Liver (tissue), 9 donors: Measurements from ENCODE around the gene TRIM72. TPM values are rescaled to one million over a fixed set of nuclear protein-coding genes. Genes with fewer than 3 reads are reported as not detected.

Experiments
- DNase-seq: peaks from one replicate; pipeline ENCODE4 v3.0.0-alpha.2; 2017; ENCODE audit warnings: low spot score
- H3K27ac ChIP-seq, 2 donors: one replicate each; pipeline ENCODE4 v1.7.0; 2013; ENCODE audit warnings: inconsistent platforms in 2 of 2, low read length in 2 of 2, control low read depth in 1 of 2, low read depth in 1 of 2, mild to moderate bottlenecking in 1 of 2
- H3K27me3 ChIP-seq, 4 donors: one replicate each; pipeline versions ENCODE4 v1.6.1 to v1.7.0; 2013; ENCODE audit warnings: low read length in 3 of 4, inconsistent platforms in 1 of 4, mild to moderate bottlenecking in 1 of 4, moderate library complexity in 1 of 4; ENCODE audit not compliant: control insufficient read depth in 4 of 4, insufficient read depth in 4 of 4
- H3K36me3 ChIP-seq, 4 donors: one replicate each; pipeline versions ENCODE4 v1.6.1 to v1.7.0; 2013; ENCODE audit warnings: low read length in 3 of 4, mild to moderate bottlenecking in 3 of 4, low read depth in 1 of 4, moderate library complexity in 1 of 4; ENCODE audit not compliant: control insufficient read depth in 4 of 4, insufficient read depth in 3 of 4
- H3K4me1 ChIP-seq, 4 donors: one replicate each; pipeline versions ENCODE4 v1.6.1 to v1.7.0; 2013; ENCODE audit warnings: low read length in 3 of 4, mild to moderate bottlenecking in 3 of 4, moderate library complexity in 1 of 4; ENCODE audit not compliant: control insufficient read depth in 4 of 4, insufficient read depth in 4 of 4
- H3K4me3 ChIP-seq, 3 donors: one replicate each; pipeline versions ENCODE4 v1.6.1 to v1.7.0; 2013; ENCODE audit warnings: low read length in 3 of 3, control low read depth in 1 of 3, low read depth in 1 of 3, mild to moderate bottlenecking in 1 of 3
- H3K9ac ChIP-seq, 2 donors: one replicate each; pipeline ENCODE4 v1.7.0; 2013; ENCODE audit warnings: low read length in 2 of 2, mild to moderate bottlenecking in 2 of 2, moderate library complexity in 2 of 2, control low read depth in 1 of 2, low read depth in 1 of 2
- H3K9me3 ChIP-seq, 4 donors: one replicate each; pipeline versions ENCODE4 v1.6.1 to v1.7.0; 2013; ENCODE audit warnings: low read length in 3 of 4; ENCODE audit not compliant: control insufficient read depth in 4 of 4
- ATF3 ChIP-seq: IDR thresholded peaks from 2 replicates; pipeline ENCODE4 v1.6.1; 2016; ENCODE audit warnings: antibody characterized with exemption
- EGR1 ChIP-seq, 2 donors: IDR thresholded peaks; 2 replicates each; pipeline ENCODE4 v1.6.1; 2016 to 2018; ENCODE audit warnings: antibody characterized with exemption in 2 of 2, low read depth in 2 of 2
- FOXA1 ChIP-seq: IDR thresholded peaks from 2 replicates; pipeline ENCODE4 v1.6.1; 2016; ENCODE audit warnings: antibody characterized with exemption
- GABPA ChIP-seq, 2 donors: IDR thresholded peaks in 1 of 2; conservative IDR thresholded peaks in 1 of 2; 2 replicates each; pipeline ENCODE4 v1.6.1; 2016; ENCODE audit warnings: antibody characterized with exemption in 2 of 2, mild to moderate bottlenecking in 1 of 2, moderate library complexity in 1 of 2
- HNF4A ChIP-seq, 2 donors: conservative IDR thresholded peaks; 2 replicates each; pipeline ENCODE4 v1.6.1; 2016; ENCODE audit warnings: antibody characterized with exemption in 2 of 2, mild to moderate bottlenecking in 2 of 2
- HNF4G ChIP-seq: IDR thresholded peaks from 2 replicates; pipeline ENCODE4 v1.6.1; 2016; ENCODE audit warnings: antibody characterized with exemption
- JUND ChIP-seq, 2 donors: IDR thresholded peaks; 2 replicates each; pipeline ENCODE4 v1.6.1; 2016; ENCODE audit warnings: antibody characterized with exemption in 2 of 2
- MAX ChIP-seq: IDR thresholded peaks from 2 replicates; pipeline ENCODE4 v1.6.1; 2016; ENCODE audit warnings: antibody characterized with exemption
- NR2F2 ChIP-seq: IDR thresholded peaks from 2 replicates; pipeline ENCODE4 v1.6.1; 2016; ENCODE audit warnings: antibody characterized with exemption
- RAD21 ChIP-seq, 2 donors: IDR thresholded peaks; 2 replicates each; pipeline ENCODE4 v1.6.1; 2016; ENCODE audit warnings: antibody characterized with exemption in 2 of 2, mild to moderate bottlenecking in 2 of 2
- SP1 ChIP-seq: IDR thresholded peaks from 2 replicates; pipeline ENCODE4 v1.6.1; 2018; ENCODE audit warnings: antibody characterized with exemption, mild to moderate bottlenecking
- TAF1 ChIP-seq: conservative IDR thresholded peaks from 2 replicates; pipeline ENCODE4 v1.6.1; 2016; ENCODE audit warnings: antibody characterized with exemption, mild to moderate bottlenecking
- ZBTB33 ChIP-seq: IDR thresholded peaks from 2 replicates; pipeline ENCODE4 v1.6.1; 2016; ENCODE audit warnings: antibody characterized with exemption
- WGBS: extraction: QIAGEN DNeasy Blood & Tissue Kit; methylation state at CpG from one replicate; pipeline ENCODE4 v1.1.7; 2013; 5-methylcytosine and 5-hydroxymethylcytosine counted together
- polyA plus RNA-seq, 2 donors: library from polyadenylated mRNA; stranded (reverse) in 1 of 2; unstranded in 1 of 2; fragments of 200-250 nt in 1 of 2; fragments of >200 nt in 1 of 2; fragmentation: Nextera tagmentation in 1 of 2; extraction: Ambion mirVana in 1 of 2; gene quantifications; one replicate each; pipeline versions ENCODE4 v1.2.1 to v1.2.3, GENCODE V29; 2013 to 2015
- total RNA-seq, 2 donors: library from RNA; depleted of rRNA; stranded (reverse); fragments of >200 nt; gene quantifications; one replicate each; pipeline ENCODE4 v1.2.3, GENCODE V29; 2014
- TF ChIP-seq, protein P1 (sequence below): IDR thresholded peaks from 2 replicates; pipeline ENCODE4 v1.6.1; 2016; ENCODE audit warnings: antibody characterized with exemption, mild to moderate bottlenecking
- TF ChIP-seq, protein P2 (sequence below): fragments of 150-350 bp; IDR thresholded peaks from 2 replicates; pipeline ENCODE4 v1.5.1; 2017; ENCODE audit warnings: improper control_type of control experiment, low read depth, low read length; ENCODE audit not compliant: missing input control
- donor health status: healthy.
- donor health status: healthy.
- donor health status: healthy.
- donor health status: healthy.
- donor health status: healthy.

Gene TRIM72
- total and polyA plus RNA-seq, 4 donors, result under 0.01 to 0.10 (median 0.02) TPM; not detected in 1

GRCh38 chr16:31267332-31268032, 53.6 kb downstream of the TRIM72 start:
- Histone ChIP-seq H3K9ac (no peak overlapping the region), H3K36me3 (peaks cover 0 to 1% (median 0%) of the 10 kb centered on the region in 4 donors), H3K27ac (no peak overlapping the region), H3K4me1 (no peaks in the 10 kb centered on the region), H3K27me3 (no peaks in the 10 kb centered on the region), H3K4me3 (no peak overlapping the region), H3K9me3 (no peaks in the 10 kb centered on the region)
- WGBS, result 60% methylated on average over 8 of the region's 8 CpGs
- no peak for DNase-seq
- TF ChIP-seq, protein P1, sequence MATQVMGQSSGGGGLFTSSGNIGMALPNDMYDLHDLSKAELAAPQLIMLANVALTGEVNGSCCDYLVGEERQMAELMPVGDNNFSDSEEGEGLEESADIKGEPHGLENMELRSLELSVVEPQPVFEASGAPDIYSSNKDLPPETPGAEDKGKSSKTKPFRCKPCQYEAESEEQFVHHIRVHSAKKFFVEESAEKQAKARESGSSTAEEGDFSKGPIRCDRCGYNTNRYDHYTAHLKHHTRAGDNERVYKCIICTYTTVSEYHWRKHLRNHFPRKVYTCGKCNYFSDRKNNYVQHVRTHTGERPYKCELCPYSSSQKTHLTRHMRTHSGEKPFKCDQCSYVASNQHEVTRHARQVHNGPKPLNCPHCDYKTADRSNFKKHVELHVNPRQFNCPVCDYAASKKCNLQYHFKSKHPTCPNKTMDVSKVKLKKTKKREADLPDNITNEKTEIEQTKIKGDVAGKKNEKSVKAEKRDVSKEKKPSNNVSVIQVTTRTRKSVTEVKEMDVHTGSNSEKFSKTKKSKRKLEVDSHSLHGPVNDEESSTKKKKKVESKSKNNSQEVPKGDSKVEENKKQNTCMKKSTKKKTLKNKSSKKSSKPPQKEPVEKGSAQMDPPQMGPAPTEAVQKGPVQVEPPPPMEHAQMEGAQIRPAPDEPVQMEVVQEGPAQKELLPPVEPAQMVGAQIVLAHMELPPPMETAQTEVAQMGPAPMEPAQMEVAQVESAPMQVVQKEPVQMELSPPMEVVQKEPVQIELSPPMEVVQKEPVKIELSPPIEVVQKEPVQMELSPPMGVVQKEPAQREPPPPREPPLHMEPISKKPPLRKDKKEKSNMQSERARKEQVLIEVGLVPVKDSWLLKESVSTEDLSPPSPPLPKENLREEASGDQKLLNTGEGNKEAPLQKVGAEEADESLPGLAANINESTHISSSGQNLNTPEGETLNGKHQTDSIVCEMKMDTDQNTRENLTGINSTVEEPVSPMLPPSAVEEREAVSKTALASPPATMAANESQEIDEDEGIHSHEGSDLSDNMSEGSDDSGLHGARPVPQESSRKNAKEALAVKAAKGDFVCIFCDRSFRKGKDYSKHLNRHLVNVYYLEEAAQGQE, result no peak
- TF ChIP-seq EGR1 (IDR thresholded peaks at IDR 0.05; ENCODE audit: low read depth in 2 of 2), result no peak
- no peak for TF ChIP-seq TAF1
- TF ChIP-seq JUND (IDR thresholded peaks at IDR 0.05), result no peak

DNA sequence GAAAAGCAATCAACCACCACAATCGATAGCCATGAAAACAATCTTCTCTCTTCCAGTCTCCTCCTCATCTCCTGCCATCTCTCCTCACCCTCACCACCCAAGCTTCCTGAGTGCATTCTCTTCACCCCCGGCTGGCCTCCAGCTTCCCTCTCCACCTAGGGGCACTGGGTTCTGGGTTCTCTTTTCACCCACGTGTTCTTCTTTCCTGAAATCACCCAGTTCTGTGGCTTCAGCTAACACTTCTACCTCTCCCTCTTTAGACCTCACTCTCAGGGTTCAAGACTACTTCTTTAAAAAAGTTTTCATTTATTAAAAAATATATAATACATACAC, 54.1 kb downstream of the TRIM72 start:
- 45% methylated on average over 3 of the region's 3 CpGs for WGBS
- Histone ChIP-seq H3K27ac (no peak overlapping the region), H3K9ac (no peak overlapping the region), H3K36me3 (peaks cover 0 to 1% (median 0%) of the 10 kb centered on the region in 4 donors), H3K27me3 (no peaks in the 10 kb centered on the region), H3K4me3 (no peak overlapping the region), H3K9me3 (no peaks in the 10 kb centered on the region), H3K4me1 (no peaks in the 10 kb centered on the region)
- TF ChIP-seq HNF4A (conservative IDR thresholded peaks at IDR 0.05) (no peak), NR2F2 (no peak), HNF4G (no peak), EGR1 (IDR thresholded peaks at IDR 0.05; ENCODE audit: low read depth in 2 of 2) (no peak), ATF3 (no peak)
- TF ChIP-seq, protein P2, sequence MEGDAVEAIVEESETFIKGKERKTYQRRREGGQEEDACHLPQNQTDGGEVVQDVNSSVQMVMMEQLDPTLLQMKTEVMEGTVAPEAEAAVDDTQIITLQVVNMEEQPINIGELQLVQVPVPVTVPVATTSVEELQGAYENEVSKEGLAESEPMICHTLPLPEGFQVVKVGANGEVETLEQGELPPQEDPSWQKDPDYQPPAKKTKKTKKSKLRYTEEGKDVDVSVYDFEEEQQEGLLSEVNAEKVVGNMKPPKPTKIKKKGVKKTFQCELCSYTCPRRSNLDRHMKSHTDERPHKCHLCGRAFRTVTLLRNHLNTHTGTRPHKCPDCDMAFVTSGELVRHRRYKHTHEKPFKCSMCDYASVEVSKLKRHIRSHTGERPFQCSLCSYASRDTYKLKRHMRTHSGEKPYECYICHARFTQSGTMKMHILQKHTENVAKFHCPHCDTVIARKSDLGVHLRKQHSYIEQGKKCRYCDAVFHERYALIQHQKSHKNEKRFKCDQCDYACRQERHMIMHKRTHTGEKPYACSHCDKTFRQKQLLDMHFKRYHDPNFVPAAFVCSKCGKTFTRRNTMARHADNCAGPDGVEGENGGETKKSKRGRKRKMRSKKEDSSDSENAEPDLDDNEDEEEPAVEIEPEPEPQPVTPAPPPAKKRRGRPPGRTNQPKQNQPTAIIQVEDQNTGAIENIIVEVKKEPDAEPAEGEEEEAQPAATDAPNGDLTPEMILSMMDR, result no peak
- DNase-seq, result no peak

GRCh38 chr16:31268891-31269290, 55.0 kb downstream of the TRIM72 start:
- Histone ChIP-seq H3K4me1 (no peaks in the 10 kb centered on the region), H3K27me3 (no peaks in the 10 kb centered on the region), H3K36me3 (peaks cover 0 to 1% (median 0%) of the 10 kb centered on the region in 4 donors), H3K9me3 (no peaks in the 10 kb centered on the region), H3K4me3 (no peak overlapping the region), H3K27ac (no peak overlapping the region), H3K9ac (no peak overlapping the region)
- 77% methylated on average over 10 of the region's 10 CpGs for WGBS
- TF ChIP-seq, protein P2, result no peak
- no peak for TF ChIP-seq SP1
- no peak for TF ChIP-seq FOXA1
- no peak for TF ChIP-seq EGR1 (IDR thresholded peaks at IDR 0.05; ENCODE audit: low read depth in 2 of 2)
- TF ChIP-seq MAX, result no peak
- no peak for TF ChIP-seq ZBTB33
- TF ChIP-seq GABPA (IDR thresholded peaks at IDR 0.05 in 1 of 2, conservative IDR thresholded peaks at IDR 0.05 in 1 of 2), result no peak
- no peak for TF ChIP-seq JUND (IDR thresholded peaks at IDR 0.05)
- no peak for TF ChIP-seq RAD21 (IDR thresholded peaks at IDR 0.05)
- DNase-seq, result no peak
